ENCODE data around the gene BMP7.

Gene BMP7

GRCh38 chr20:57306747-57307146 lies 40.3 kb upstream of the BMP7 start:
- H3K36me3 ChIP-seq (ENCODE audit: insufficient read depth, low read length), result no peaks in the 10 kb centered on the region
- H2AFZ ChIP-seq (ENCODE audit: low read length, unreplicated experiment), result no peak overlapping the region
- H3K4me3 ChIP-seq (ENCODE audit: low read depth, low read length), result no peak overlapping the region
- H3K4me1 ChIP-seq (ENCODE audit: control insufficient read depth, insufficient read depth, low read length, unreplicated experiment), result no peaks in the 10 kb centered on the region
- no peak overlapping the region for H3K27ac ChIP-seq (ENCODE audit: low read depth, low read length)
- peaks cover 54% of the 10 kb centered on the region for H3K27me3 ChIP-seq (ENCODE audit: insufficient read depth, low read length)
- no peaks in the 10 kb centered on the region for H3K79me2 ChIP-seq (ENCODE audit: control insufficient read depth, insufficient read depth, low read length, unreplicated experiment)

GRCh38 chr20:57301026-57301425 lies 34.6 kb upstream of the BMP7 start:
- no peak overlapping the region for H3K27ac ChIP-seq (ENCODE audit: low read depth, low read length)
- no peak overlapping the region for H2AFZ ChIP-seq (ENCODE audit: low read length, unreplicated experiment)
- H3K27me3 ChIP-seq (ENCODE audit: insufficient read depth, low read length), result peaks cover 7% of the 10 kb centered on the region; the same call in 1 of the 2 replicates
- H3K36me3 ChIP-seq (ENCODE audit: insufficient read depth, low read length), result no peaks in the 10 kb centered on the region
- H3K79me2 ChIP-seq (ENCODE audit: control insufficient read depth, insufficient read depth, low read length, unreplicated experiment), result no peaks in the 10 kb centered on the region
- no peak overlapping the region for H3K4me3 ChIP-seq (ENCODE audit: low read depth, low read length)
- H3K4me1 ChIP-seq (ENCODE audit: control insufficient read depth, insufficient read depth, low read length, unreplicated experiment), result no peaks in the 10 kb centered on the region

- Histone ChIP-seq H3K27me3 (ENCODE audit: insufficient read depth, low read length) (peaks cover 11% of the 10 kb centered on the region; the same call in 1 of the 2 replicates), H2AFZ (ENCODE audit: low read length, unreplicated experiment) (no peak overlapping the region), H3K4me1 (ENCODE audit: control insufficient read depth, insufficient read depth, low read length, unreplicated experiment) (no peaks in the 10 kb centered on the region), H3K79me2 (ENCODE audit: control insufficient read depth, insufficient read depth, low read length, unreplicated experiment) (no peaks in the 10 kb centered on the region), H3K36me3 (ENCODE audit: insufficient read depth, low read length) (no peaks in the 10 kb centered on the region), H3K4me3 (ENCODE audit: low read depth, low read length) (no peak overlapping the region), H3K27ac (ENCODE audit: low read depth, low read length) (no peak overlapping the region)
Observed at GRCh38 chr20:57298457-57298856, 32.0 kb upstream of the BMP7 start.

GRCh38 chr20:57294550-57294949 lies 28.1 kb upstream of the BMP7 start:
- Histone ChIP-seq H3K4me3 (ENCODE audit: low read depth, low read length) (no peak overlapping the region), H3K27ac (ENCODE audit: low read depth, low read length) (no peak overlapping the region), H3K79me2 (ENCODE audit: control insufficient read depth, insufficient read depth, low read length, unreplicated experiment) (no peaks in the 10 kb centered on the region), H3K4me1 (ENCODE audit: control insufficient read depth, insufficient read depth, low read length, unreplicated experiment) (no peaks in the 10 kb centered on the region), H2AFZ (ENCODE audit: low read length, unreplicated experiment) (no peak overlapping the region), H3K27me3 (ENCODE audit: insufficient read depth, low read length) (peaks cover 48% of the 10 kb centered on the region), H3K36me3 (ENCODE audit: insufficient read depth, low read length) (no peaks in the 10 kb centered on the region)

- Histone ChIP-seq H3K36me3 (ENCODE audit: insufficient read depth, low read length) (no peaks in the 10 kb centered on the region), H3K27me3 (ENCODE audit: insufficient read depth, low read length) (peaks cover 53% of the 10 kb centered on the region), H2AFZ (ENCODE audit: low read length, unreplicated experiment) (no peak overlapping the region), H3K4me3 (ENCODE audit: low read depth, low read length) (no peak overlapping the region), H3K4me1 (ENCODE audit: control insufficient read depth, insufficient read depth, low read length, unreplicated experiment) (no peaks in the 10 kb centered on the region), H3K27ac (ENCODE audit: low read depth, low read length) (no peak overlapping the region), H3K79me2 (ENCODE audit: control insufficient read depth, insufficient read depth, low read length, unreplicated experiment) (no peaks in the 10 kb centered on the region)
Observed at GRCh38 chr20:57293995-57294394, 27.6 kb upstream of the BMP7 start.

- Histone ChIP-seq H3K27me3 (ENCODE audit: insufficient read depth, low read length) (peaks cover 67% of the 10 kb centered on the region), H3K4me3 (ENCODE audit: low read depth, low read length) (no peak overlapping the region), H2AFZ (ENCODE audit: low read length, unreplicated experiment) (no peak overlapping the region), H3K4me1 (ENCODE audit: control insufficient read depth, insufficient read depth, low read length, unreplicated experiment) (no peaks in the 10 kb centered on the region), H3K27ac (ENCODE audit: low read depth, low read length) (no peak overlapping the region), H3K36me3 (ENCODE audit: insufficient read depth, low read length) (no peaks in the 10 kb centered on the region), H3K79me2 (ENCODE audit: control insufficient read depth, insufficient read depth, low read length, unreplicated experiment) (no peaks in the 10 kb centered on the region)
Observed at GRCh38 chr20:57292611-57293010, 26.2 kb upstream of the BMP7 start.

- no peak overlapping the region for H3K27ac ChIP-seq (ENCODE audit: low read depth, low read length)
- H3K79me2 ChIP-seq (ENCODE audit: control insufficient read depth, insufficient read depth, low read length, unreplicated experiment), result no peaks in the 10 kb centered on the region
- H3K4me3 ChIP-seq (ENCODE audit: low read depth, low read length), result no peak overlapping the region
- H3K27me3 ChIP-seq (ENCODE audit: insufficient read depth, low read length), result peaks cover 76% of the 10 kb centered on the region
- no peak overlapping the region for H2AFZ ChIP-seq (ENCODE audit: low read length, unreplicated experiment)
- H3K4me1 ChIP-seq (ENCODE audit: control insufficient read depth, insufficient read depth, low read length, unreplicated experiment), result no peaks in the 10 kb centered on the region
- no peaks in the 10 kb centered on the region for H3K36me3 ChIP-seq (ENCODE audit: insufficient read depth, low read length)
Observed at GRCh38 chr20:57291694-57292093, 25.3 kb upstream of the BMP7 start.

- Histone ChIP-seq H2AFZ (ENCODE audit: low read length, unreplicated experiment) (no peak overlapping the region), H3K27me3 (ENCODE audit: insufficient read depth, low read length) (peaks cover 83% of the 10 kb centered on the region), H3K4me3 (ENCODE audit: low read depth, low read length) (no peak overlapping the region), H3K27ac (ENCODE audit: low read depth, low read length) (no peak overlapping the region), H3K4me1 (ENCODE audit: control insufficient read depth, insufficient read depth, low read length, unreplicated experiment) (no peaks in the 10 kb centered on the region), H3K36me3 (ENCODE audit: insufficient read depth, low read length) (no peaks in the 10 kb centered on the region), H3K79me2 (ENCODE audit: control insufficient read depth, insufficient read depth, low read length, unreplicated experiment) (no peaks in the 10 kb centered on the region)
Observed at GRCh38 chr20:57291003-57291402, 24.6 kb upstream of the BMP7 start.

GRCh38 chr20:57290178-57290484 lies 23.7 kb upstream of the BMP7 start:
- Histone ChIP-seq H3K79me2 (ENCODE audit: control insufficient read depth, insufficient read depth, low read length, unreplicated experiment) (no peaks in the 10 kb centered on the region), H3K27ac (ENCODE audit: low read depth, low read length) (no peak overlapping the region), H3K27me3 (ENCODE audit: insufficient read depth, low read length) (peaks cover 80% of the 10 kb centered on the region), H3K4me3 (ENCODE audit: low read depth, low read length) (no peak overlapping the region), H3K36me3 (ENCODE audit: insufficient read depth, low read length) (no peaks in the 10 kb centered on the region), H2AFZ (ENCODE audit: low read length, unreplicated experiment) (no peak overlapping the region), H3K4me1 (ENCODE audit: control insufficient read depth, insufficient read depth, low read length, unreplicated experiment) (no peaks in the 10 kb centered on the region)

- Histone ChIP-seq H2AFZ (ENCODE audit: low read length, unreplicated experiment) (no peak overlapping the region), H3K27ac (ENCODE audit: low read depth, low read length) (no peak overlapping the region), H3K27me3 (ENCODE audit: insufficient read depth, low read length) (peaks cover 84% of the 10 kb centered on the region)
Observed at GRCh38 chr20:57289391-57290177, 23.1 kb upstream of the BMP7 start.

GRCh38 chr20:57288651-57289277 lies 22.3 kb upstream of the BMP7 start:
- no peaks in the 10 kb centered on the region for H3K36me3 ChIP-seq (ENCODE audit: insufficient read depth, low read length)
- H3K27ac ChIP-seq (ENCODE audit: low read depth, low read length), result no peak overlapping the region
- H3K27me3 ChIP-seq (ENCODE audit: insufficient read depth, low read length), result peaks cover 86% of the 10 kb centered on the region
- no peaks in the 10 kb centered on the region for H3K4me1 ChIP-seq (ENCODE audit: control insufficient read depth, insufficient read depth, low read length, unreplicated experiment)
- no peaks in the 10 kb centered on the region for H3K79me2 ChIP-seq (ENCODE audit: control insufficient read depth, insufficient read depth, low read length, unreplicated experiment)
- no peak overlapping the region for H3K4me3 ChIP-seq (ENCODE audit: low read depth, low read length)
- H2AFZ ChIP-seq (ENCODE audit: low read length, unreplicated experiment), result no peak overlapping the region

More at GRCh38 chr20:57289391-57290177, 23.1 kb upstream of the BMP7 start:
- no peak overlapping the region for H3K4me3 ChIP-seq (ENCODE audit: low read depth, low read length)
- no peaks in the 10 kb centered on the region for H3K4me1 ChIP-seq (ENCODE audit: control insufficient read depth, insufficient read depth, low read length, unreplicated experiment)
- no peaks in the 10 kb centered on the region for H3K79me2 ChIP-seq (ENCODE audit: control insufficient read depth, insufficient read depth, low read length, unreplicated experiment)
- H3K36me3 ChIP-seq (ENCODE audit: insufficient read depth, low read length), result no peaks in the 10 kb centered on the region

All from ACC112 (cell line).